ENCODE data around the gene PCBP1. TPM values are rescaled to one million over a fixed set of nuclear protein-coding genes. Genes with fewer than 3 reads are reported as not detected.

PCBP1 gene
- polyA plus RNA-seq, 1 of the 3 experiments (the other 2 are of a cell fraction), result 94.0 TPM

GRCh38 chr2:70125498-70125898, 38.2 kb downstream of the PCBP1 start:
- TF ChIP-seq EZH2phosphoT487 (IDR thresholded peaks at IDR 0.05; ENCODE audit: borderline replicate concordance, low read depth), result no peak
- no peaks in the 10 kb centered on the region for H3K9me3 ChIP-seq
- 78% methylated on average over 13 of the region's 13 CpGs for WGBS (ENCODE audit: low lambda C conversion rate)
- H3K79me2 ChIP-seq (ENCODE audit: insufficient read depth), result no peaks in the 10 kb centered on the region
- peak overlapping the region; percentile 74 for H3K4me2 ChIP-seq
- no peak for DNase-seq
- H4K20me1 ChIP-seq (ENCODE audit: insufficient read depth), result no peaks in the 10 kb centered on the region
- peak overlapping the region; percentile 92 for H2AFZ ChIP-seq (ENCODE audit: low read depth)
- no peaks in the 10 kb centered on the region for H3K9me2 ChIP-seq
- H3K36me3 ChIP-seq (replicated peaks in 1 of 2; ENCODE audit: control insufficient read depth in 1 of 2, insufficient read depth in 2 of 2, low read length in 1 of 2), result no peaks in the 10 kb centered on the region
- peak overlapping the region; percentile 88 for H3K9ac ChIP-seq
- H3K27me3 ChIP-seq (ENCODE audit: insufficient read depth), result no peaks in the 10 kb centered on the region
- ChIA-PET CTCF (interaction anchor here (1.1 to 5.0 kb wide), 3 partner anchors 13 to 37 kb away, joined by 3 to 26 read pairs (median 8); no protein-coding TSS in a partner anchor), POLR2A (interaction anchor here (0.6 to 3.3 kb wide), 10 partner anchors 10 to 211 kb away, joined by 3 to 36 read pairs (median 8); partner anchors contain the start of genes C2orf42, MXD1, PCBP1 and PCYOX1)
- peaks cover 16% of the 10 kb centered on the region for H3F3A ChIP-seq (replicated peaks; ENCODE audit: insufficient read depth)
- peak overlapping the region; percentile 53 to 60; a peak in 2 of 4 replicates for H3K4me3 ChIP-seq (ENCODE audit: low read depth in 2 of 2, low read length in 1 of 2)
- H3K27ac ChIP-seq (ENCODE audit: low read depth in 2 of 2, low read length in 1 of 2), result peak overlapping the region; percentile 85 to 88
- peaks cover 7 to 9% of the 10 kb centered on the region in 2 experiments; a peak in 1 of 4 replicates for H3K4me1 ChIP-seq (ENCODE audit: control insufficient read depth in 1 of 2, insufficient read depth in 2 of 2, low read depth in 1 of 2, low read length in 1 of 2)

DNA sequence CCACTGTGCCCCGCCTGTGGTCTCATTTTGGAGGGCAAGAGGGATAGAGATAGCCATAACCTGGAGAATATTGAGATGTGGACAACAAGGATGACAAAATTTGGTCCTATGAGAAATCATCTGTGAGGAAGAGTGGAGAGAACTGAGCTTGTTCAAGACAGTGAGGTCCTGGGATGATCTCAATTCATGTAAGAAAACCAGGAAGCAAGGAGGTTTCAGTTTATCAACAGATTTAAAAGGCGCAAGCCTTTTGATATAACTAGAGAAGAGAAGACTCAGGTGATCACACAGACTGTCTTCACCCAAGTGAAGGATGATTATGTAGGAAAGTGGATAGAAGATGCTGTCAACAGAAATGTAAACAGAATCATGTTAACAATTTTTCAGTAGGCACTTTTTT, 39.1 kb downstream of the PCBP1 start:
- H3K9ac ChIP-seq, result no peak overlapping the region
- WGBS (ENCODE audit: low lambda C conversion rate), result 98% methylated on average over 2 of the region's 2 CpGs
- no peaks in the 10 kb centered on the region for H3K36me3 ChIP-seq (replicated peaks in 1 of 2; ENCODE audit: control insufficient read depth in 1 of 2, insufficient read depth in 2 of 2, low read length in 1 of 2)
- H3F3A ChIP-seq (replicated peaks; ENCODE audit: insufficient read depth), result peaks cover 19% of the 10 kb centered on the region
- H3K4me1 ChIP-seq (ENCODE audit: control insufficient read depth in 1 of 2, insufficient read depth in 2 of 2, low read depth in 1 of 2, low read length in 1 of 2), result peaks cover 8 to 9% of the 10 kb centered on the region in 2 experiments; a peak in 2 of 4 replicates
- no peak overlapping the region for H3K27ac ChIP-seq (ENCODE audit: low read depth in 2 of 2, low read length in 1 of 2)
- no peak for DNase-seq
- H3K9me2 ChIP-seq, result no peaks in the 10 kb centered on the region
- no peaks in the 10 kb centered on the region for H3K27me3 ChIP-seq (ENCODE audit: insufficient read depth)
- no peaks in the 10 kb centered on the region for H3K79me2 ChIP-seq (ENCODE audit: insufficient read depth)
- no peak overlapping the region for H3K4me3 ChIP-seq (ENCODE audit: low read depth in 2 of 2, low read length in 1 of 2)
- TF ChIP-seq FOSL2 (IDR thresholded peaks at IDR 0.05; ENCODE audit: borderline replicate concordance, low read depth) (no peak), RCOR1 (IDR thresholded peaks at IDR 0.05; ENCODE audit: low read length) (no peak), SIN3A (IDR thresholded peaks at IDR 0.05; ENCODE audit: borderline replicate concordance, low read depth, low read length) (no peak), MEF2A (IDR thresholded peaks at IDR 0.05; ENCODE audit: borderline replicate concordance, low read depth) (no peak), RAD21 (IDR thresholded peaks at IDR 0.05; ENCODE audit: low read length) (no peak), GABPA (IDR thresholded peaks at IDR 0.05; ENCODE audit: low read depth) (no peak), RXRA (IDR thresholded peaks at IDR 0.05; ENCODE audit: borderline replicate concordance, low read depth) (no peak)
- TF ChIP-seq, protein P1, sequence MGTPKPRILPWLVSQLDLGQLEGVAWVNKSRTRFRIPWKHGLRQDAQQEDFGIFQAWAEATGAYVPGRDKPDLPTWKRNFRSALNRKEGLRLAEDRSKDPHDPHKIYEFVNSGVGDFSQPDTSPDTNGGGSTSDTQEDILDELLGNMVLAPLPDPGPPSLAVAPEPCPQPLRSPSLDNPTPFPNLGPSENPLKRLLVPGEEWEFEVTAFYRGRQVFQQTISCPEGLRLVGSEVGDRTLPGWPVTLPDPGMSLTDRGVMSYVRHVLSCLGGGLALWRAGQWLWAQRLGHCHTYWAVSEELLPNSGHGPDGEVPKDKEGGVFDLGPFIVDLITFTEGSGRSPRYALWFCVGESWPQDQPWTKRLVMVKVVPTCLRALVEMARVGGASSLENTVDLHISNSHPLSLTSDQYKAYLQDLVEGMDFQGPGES (IDR thresholded peaks at IDR 0.05; ENCODE audit: low read depth, low read length), result no peak
- TF ChIP-seq, protein P2, sequence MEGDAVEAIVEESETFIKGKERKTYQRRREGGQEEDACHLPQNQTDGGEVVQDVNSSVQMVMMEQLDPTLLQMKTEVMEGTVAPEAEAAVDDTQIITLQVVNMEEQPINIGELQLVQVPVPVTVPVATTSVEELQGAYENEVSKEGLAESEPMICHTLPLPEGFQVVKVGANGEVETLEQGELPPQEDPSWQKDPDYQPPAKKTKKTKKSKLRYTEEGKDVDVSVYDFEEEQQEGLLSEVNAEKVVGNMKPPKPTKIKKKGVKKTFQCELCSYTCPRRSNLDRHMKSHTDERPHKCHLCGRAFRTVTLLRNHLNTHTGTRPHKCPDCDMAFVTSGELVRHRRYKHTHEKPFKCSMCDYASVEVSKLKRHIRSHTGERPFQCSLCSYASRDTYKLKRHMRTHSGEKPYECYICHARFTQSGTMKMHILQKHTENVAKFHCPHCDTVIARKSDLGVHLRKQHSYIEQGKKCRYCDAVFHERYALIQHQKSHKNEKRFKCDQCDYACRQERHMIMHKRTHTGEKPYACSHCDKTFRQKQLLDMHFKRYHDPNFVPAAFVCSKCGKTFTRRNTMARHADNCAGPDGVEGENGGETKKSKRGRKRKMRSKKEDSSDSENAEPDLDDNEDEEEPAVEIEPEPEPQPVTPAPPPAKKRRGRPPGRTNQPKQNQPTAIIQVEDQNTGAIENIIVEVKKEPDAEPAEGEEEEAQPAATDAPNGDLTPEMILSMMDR (IDR thresholded peaks at IDR 0.05), result no peak
- H3K9me3 ChIP-seq, result no peaks in the 10 kb centered on the region
- no peaks in the 10 kb centered on the region for H4K20me1 ChIP-seq (ENCODE audit: insufficient read depth)
- POLR2A ChIA-PET, result interaction anchor here (3.0 to 3.3 kb wide), 3 partner anchors 16 to 212 kb away, joined by 29 to 36 read pairs (median 31); partner anchors contain the start of genes MXD1 and PCBP1
- CTCF ChIA-PET, result interaction anchor here (5.0 kb wide), 1 partner anchor 17 kb away, joined by 26 read pairs; no protein-coding TSS in a partner anchor
- no peak overlapping the region for H3K4me2 ChIP-seq
- no peak overlapping the region for H2AFZ ChIP-seq (ENCODE audit: low read depth)
